HL-60 (cell line): ENCODE measurements around the gene E2F4.
A peak's percentile ranks its signal among the peaks of the same experiment; 100 is the strongest.

ENCODE experiments used
- DNase-seq, 2 experiments: peaks; one replicate each; pipeline ENCODE4 v3.0.0-alpha.2; 2010 to 2020; ENCODE audit warnings: low read depth in 1 of 2, low spot score in 1 of 2
- H3K27ac ChIP-seq: fragments of 250-450 bp; sonication (Bioruptor Pico); replicated peaks from 2 replicates; pipeline ENCODE4 v1.5.1; 2020; ENCODE audit warnings: mild to moderate bottlenecking, moderate library complexity
- H3K27me3 ChIP-seq: fragments of 250-450 bp; sonication (Bioruptor Pico); 2 replicates; pipeline ENCODE4 v1.5.1; 2021; ENCODE audit warnings: mild to moderate bottlenecking, moderate library complexity; ENCODE audit not compliant: insufficient read depth, poor library complexity, severe bottlenecking
- H3K4me3 ChIP-seq: replicated peaks from 2 replicates; pipeline ENCODE4 v1.5.1; 2011; ENCODE audit warnings: mild to moderate bottlenecking, control low read depth, low read length; ENCODE audit not compliant: insufficient read depth
- GABPA ChIP-seq: IDR thresholded peaks from 2 replicates; pipeline ENCODE4 v1.6.1; 2012; ENCODE audit warnings: low read depth
- POLR2AphosphoS5 ChIP-seq: IDR thresholded peaks from 2 replicates; pipeline ENCODE4 v1.6.1; 2012; ENCODE audit warnings: low read depth
- SPI1 ChIP-seq: IDR thresholded peaks from 2 replicates; pipeline ENCODE4 v1.6.1; 2012; ENCODE audit warnings: low read depth, mild to moderate bottlenecking, borderline replicate concordance
- TF ChIP-seq, protein P1 (sequence below): IDR thresholded peaks from 2 replicates; pipeline ENCODE4 v1.6.1; 2012; ENCODE audit warnings: low read depth; ENCODE audit not compliant: insufficient replicate concordance
- TF ChIP-seq, protein P2 (sequence below): IDR thresholded peaks from one replicate; pipeline ENCODE4 v1.5.1; 2011; ENCODE audit warnings: low read length, control low read depth, inconsistent platforms; ENCODE audit not compliant: insufficient read depth

The E2F4 gene

DNA sequence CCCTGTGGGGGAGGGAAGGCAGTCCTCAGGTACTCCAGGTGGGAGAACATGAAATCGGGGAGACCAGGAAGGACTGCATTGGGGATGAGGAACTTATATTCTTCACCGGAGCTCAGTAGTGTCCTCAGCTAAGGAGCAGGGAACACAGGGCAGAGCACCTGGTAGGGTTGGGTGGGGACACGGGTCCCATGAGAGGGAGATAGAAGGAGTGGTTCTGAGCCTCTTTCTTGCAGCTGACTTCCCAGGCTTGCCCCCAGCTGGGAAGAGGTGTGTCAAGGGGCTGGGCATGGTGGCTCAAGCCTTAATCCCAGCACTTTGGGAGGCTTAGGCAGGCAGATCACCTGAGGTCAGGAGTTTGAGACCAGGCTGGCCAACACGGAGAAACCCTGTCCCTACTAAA is 53.2 kb downstream of the E2F4 start:
- H3K4me3 ChIP-seq = no peak overlapping the region
- peak overlapping the region; percentile 68 for H3K27ac ChIP-seq
- no peak for DNase-seq
- TF ChIP-seq, protein P1, sequence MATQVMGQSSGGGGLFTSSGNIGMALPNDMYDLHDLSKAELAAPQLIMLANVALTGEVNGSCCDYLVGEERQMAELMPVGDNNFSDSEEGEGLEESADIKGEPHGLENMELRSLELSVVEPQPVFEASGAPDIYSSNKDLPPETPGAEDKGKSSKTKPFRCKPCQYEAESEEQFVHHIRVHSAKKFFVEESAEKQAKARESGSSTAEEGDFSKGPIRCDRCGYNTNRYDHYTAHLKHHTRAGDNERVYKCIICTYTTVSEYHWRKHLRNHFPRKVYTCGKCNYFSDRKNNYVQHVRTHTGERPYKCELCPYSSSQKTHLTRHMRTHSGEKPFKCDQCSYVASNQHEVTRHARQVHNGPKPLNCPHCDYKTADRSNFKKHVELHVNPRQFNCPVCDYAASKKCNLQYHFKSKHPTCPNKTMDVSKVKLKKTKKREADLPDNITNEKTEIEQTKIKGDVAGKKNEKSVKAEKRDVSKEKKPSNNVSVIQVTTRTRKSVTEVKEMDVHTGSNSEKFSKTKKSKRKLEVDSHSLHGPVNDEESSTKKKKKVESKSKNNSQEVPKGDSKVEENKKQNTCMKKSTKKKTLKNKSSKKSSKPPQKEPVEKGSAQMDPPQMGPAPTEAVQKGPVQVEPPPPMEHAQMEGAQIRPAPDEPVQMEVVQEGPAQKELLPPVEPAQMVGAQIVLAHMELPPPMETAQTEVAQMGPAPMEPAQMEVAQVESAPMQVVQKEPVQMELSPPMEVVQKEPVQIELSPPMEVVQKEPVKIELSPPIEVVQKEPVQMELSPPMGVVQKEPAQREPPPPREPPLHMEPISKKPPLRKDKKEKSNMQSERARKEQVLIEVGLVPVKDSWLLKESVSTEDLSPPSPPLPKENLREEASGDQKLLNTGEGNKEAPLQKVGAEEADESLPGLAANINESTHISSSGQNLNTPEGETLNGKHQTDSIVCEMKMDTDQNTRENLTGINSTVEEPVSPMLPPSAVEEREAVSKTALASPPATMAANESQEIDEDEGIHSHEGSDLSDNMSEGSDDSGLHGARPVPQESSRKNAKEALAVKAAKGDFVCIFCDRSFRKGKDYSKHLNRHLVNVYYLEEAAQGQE = no peak
- TF ChIP-seq POLR2AphosphoS5 (no peak), SPI1 (no peak), GABPA (no peak)
- TF ChIP-seq, protein P2, sequence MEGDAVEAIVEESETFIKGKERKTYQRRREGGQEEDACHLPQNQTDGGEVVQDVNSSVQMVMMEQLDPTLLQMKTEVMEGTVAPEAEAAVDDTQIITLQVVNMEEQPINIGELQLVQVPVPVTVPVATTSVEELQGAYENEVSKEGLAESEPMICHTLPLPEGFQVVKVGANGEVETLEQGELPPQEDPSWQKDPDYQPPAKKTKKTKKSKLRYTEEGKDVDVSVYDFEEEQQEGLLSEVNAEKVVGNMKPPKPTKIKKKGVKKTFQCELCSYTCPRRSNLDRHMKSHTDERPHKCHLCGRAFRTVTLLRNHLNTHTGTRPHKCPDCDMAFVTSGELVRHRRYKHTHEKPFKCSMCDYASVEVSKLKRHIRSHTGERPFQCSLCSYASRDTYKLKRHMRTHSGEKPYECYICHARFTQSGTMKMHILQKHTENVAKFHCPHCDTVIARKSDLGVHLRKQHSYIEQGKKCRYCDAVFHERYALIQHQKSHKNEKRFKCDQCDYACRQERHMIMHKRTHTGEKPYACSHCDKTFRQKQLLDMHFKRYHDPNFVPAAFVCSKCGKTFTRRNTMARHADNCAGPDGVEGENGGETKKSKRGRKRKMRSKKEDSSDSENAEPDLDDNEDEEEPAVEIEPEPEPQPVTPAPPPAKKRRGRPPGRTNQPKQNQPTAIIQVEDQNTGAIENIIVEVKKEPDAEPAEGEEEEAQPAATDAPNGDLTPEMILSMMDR = no peak
- H3K27me3 ChIP-seq = peaks cover 19% of the 10 kb centered on the region

DNA sequence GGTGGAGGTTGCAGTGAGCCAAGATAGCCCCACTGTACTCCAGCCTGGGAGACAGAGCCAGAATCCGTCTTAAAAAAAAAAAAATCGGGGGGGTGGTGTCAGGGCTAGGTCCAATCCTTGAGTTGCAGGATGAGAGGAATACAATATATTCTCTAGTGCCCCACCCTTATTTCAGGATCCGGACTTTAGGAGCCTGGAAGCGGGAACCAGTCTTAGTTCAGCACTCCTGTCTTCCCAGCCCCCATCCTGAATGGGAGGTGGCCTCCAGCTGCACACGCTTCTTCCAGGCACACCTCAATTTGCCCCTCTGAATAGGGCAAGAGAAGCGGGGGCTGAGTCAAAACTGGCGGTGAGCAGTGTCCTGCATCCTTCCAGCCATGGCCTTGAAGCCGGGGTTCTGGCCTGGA is 53.7 kb downstream of the E2F4 start:
- Histone ChIP-seq H3K27me3 (peaks cover 21% of the 10 kb centered on the region), H3K27ac (no peak overlapping the region), H3K4me3 (peak overlapping the region; percentile 73)
- no peak for DNase-seq
- TF ChIP-seq GABPA = no peak
- TF ChIP-seq, protein P1 = no peak
- no peak for TF ChIP-seq SPI1
- TF ChIP-seq, protein P2 = no peak
- TF ChIP-seq POLR2AphosphoS5 = no peak

DNA sequence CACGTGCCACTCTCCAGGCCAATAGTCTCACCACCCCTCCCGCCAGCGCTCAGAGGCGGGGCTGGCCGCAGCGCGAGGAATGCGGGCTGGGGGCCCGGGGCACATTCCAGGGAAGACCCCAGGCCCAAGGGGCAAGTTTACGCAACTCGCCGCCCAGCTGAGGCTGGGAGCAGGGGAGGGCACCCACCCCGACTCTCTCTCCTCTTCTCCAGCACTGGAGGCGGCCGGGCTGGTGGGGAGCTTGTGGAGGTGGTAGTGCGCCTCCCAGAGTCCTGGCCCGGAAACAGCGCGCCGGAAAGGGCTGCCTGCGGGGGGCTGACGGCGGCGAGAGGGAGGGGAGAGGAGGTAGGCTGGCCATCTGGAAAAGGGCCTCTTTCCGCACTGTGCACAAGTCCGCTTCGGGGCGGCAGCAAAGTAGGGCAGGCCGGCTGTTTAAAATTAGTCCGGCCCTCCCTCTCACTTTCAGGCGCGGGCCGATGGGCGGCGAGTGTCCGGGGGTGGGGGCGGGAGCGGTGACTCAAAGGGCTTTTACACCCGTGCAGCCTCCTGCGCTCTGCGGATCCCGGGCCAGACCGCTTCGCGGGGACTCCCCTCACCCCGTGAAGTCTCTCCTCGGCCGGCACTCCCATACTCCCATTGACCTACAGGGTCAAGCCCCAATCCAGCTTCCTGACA is 54.3 kb downstream of the E2F4 start:
- H3K27ac ChIP-seq = no peak overlapping the region
- peak in 1 of 2 experiments; percentile 25 for DNase-seq
- peaks cover 21% of the 10 kb centered on the region for H3K27me3 ChIP-seq

More for the DNA sequence above, 54.3 kb downstream of the E2F4 start:
- TF ChIP-seq SPI1 = no peak
- TF ChIP-seq GABPA = no peak
- TF ChIP-seq, protein P1 = no peak
- no peak for TF ChIP-seq POLR2AphosphoS5
- TF ChIP-seq, protein P2 = no peak
- H3K4me3 ChIP-seq = peak overlapping the region; percentile 73
